H1 (cell line): Measurements from ENCODE around the gene UPF2. TPM values are rescaled to one million over a fixed set of nuclear protein-coding genes. Genes with fewer than 3 reads are reported as not detected.
A peak's percentile ranks its signal among the peaks of the same experiment; 100 is the strongest.

Experiments
- CTCF ChIA-PET: fragments of 300-600 bp; sonication (Branson Sonifier 250); formaldehyde crosslinking; loops from one replicate; lab custom pipeline; 2021; ENCODE audit not compliant: partially characterized antibody; lab: Charles Lee
- POLR2A ChIA-PET: fragments of 300-600 bp; sonication (Branson Sonifier 250); formaldehyde crosslinking; loops from one replicate; lab custom pipeline; 2021; ENCODE audit warnings: inconsistent platforms; ENCODE audit not compliant: partially characterized antibody; lab: Charles Lee
- DNase-seq, 2 experiments: peaks; one replicate each; pipeline versions ENCODE4 v3.0.0 to v3.0.0-alpha.2; 2010 to 2022; ENCODE audit warnings: low spot score in 2 of 2, low read depth in 1 of 2, mixed read lengths in 1 of 2
- FAIRE-seq: peaks from 2 replicates; lab custom pipeline; 2011; peaks lifted over from hg19 to GRCh38; lab: Jason Lieb, UNC
- H2AFZ ChIP-seq: 2 replicates; pipeline ENCODE4 v1.8.1; 2012; ENCODE audit warnings: low read length, inconsistent platforms
- H2AK5ac ChIP-seq: 2 replicates; pipeline ENCODE4 v1.6.1; 2013; ENCODE audit warnings: low read depth, low read length
- H2BK120ac ChIP-seq: replicated peaks from 2 replicates; pipeline ENCODE3; 2013; ENCODE audit warnings: low read depth, low read length, inconsistent platforms
- H2BK12ac ChIP-seq: 2 replicates; pipeline ENCODE4 v1.6.1; 2013; ENCODE audit warnings: low read depth, low read length
- H2BK15ac ChIP-seq: 2 replicates; pipeline ENCODE4 v1.6.1; 2013; ENCODE audit warnings: low read length
- H2BK20ac ChIP-seq: 2 replicates; pipeline ENCODE4 v1.6.1; 2013; ENCODE audit warnings: low read length
- H2BK5ac ChIP-seq: 2 replicates; pipeline ENCODE4 v1.6.1; 2013; ENCODE audit warnings: low read depth, low read length
- H3K14ac ChIP-seq: 2 replicates; pipeline ENCODE4 v1.6.1; 2013; ENCODE audit warnings: inconsistent platforms; ENCODE audit not compliant: insufficient read length
- H3K18ac ChIP-seq: 2 replicates; pipeline ENCODE4 v1.6.1; 2013; ENCODE audit warnings: low read length; ENCODE audit errors: extremely low read depth
- H3K23ac ChIP-seq: 2 replicates; pipeline ENCODE4 v1.6.1; 2013; ENCODE audit warnings: inconsistent platforms; ENCODE audit not compliant: insufficient read length
- H3K23me2 ChIP-seq: 2 replicates; pipeline ENCODE4 v1.6.1; 2013; ENCODE audit warnings: low read depth, low read length
- H3K27ac ChIP-seq: 2 replicates; pipeline ENCODE4 v1.6.1; 2011; ENCODE audit warnings: low read depth, low read length, inconsistent platforms
- H3K27me3 ChIP-seq, 4 experiments: replicated peaks in 1 of 4; 1 replicate in 1 of 4; 2 replicates in 3 of 4; pipeline versions ENCODE4 v1.6.1 to v1.8.1; 2011 to 2013; ENCODE audit warnings: low read length in 3 of 4, mild to moderate bottlenecking in 3 of 4, inconsistent platforms in 2 of 4, mixed read lengths in 2 of 4, moderate library complexity in 1 of 4; ENCODE audit not compliant: control insufficient read depth in 3 of 4, insufficient read depth in 3 of 4; ENCODE audit errors: extremely low read depth in 1 of 4
- H3K36me3 ChIP-seq, 4 experiments: 2 replicates each; pipeline versions ENCODE4 v1.6.1 to v1.8.1; 2011 to 2013; ENCODE audit warnings: mild to moderate bottlenecking in 4 of 4, low read length in 3 of 4, moderate library complexity in 2 of 4, control low read depth in 1 of 4, inconsistent platforms in 1 of 4; ENCODE audit not compliant: insufficient read depth in 4 of 4, control insufficient read depth in 2 of 4
- H3K4ac ChIP-seq: replicated peaks from 2 replicates; pipeline ENCODE3; 2013; ENCODE audit warnings: low read length, low read depth, mixed read lengths, inconsistent platforms; ENCODE audit not compliant: insufficient read length
- H3K4me1 ChIP-seq, 4 experiments: replicated peaks in 1 of 4; 1 replicate in 1 of 4; 2 replicates in 3 of 4; pipeline versions ENCODE4 v1.6.1 to v1.8.1; 2011 to 2013; ENCODE audit warnings: low read length in 3 of 4, inconsistent platforms in 2 of 4, mixed read lengths in 1 of 4; ENCODE audit not compliant: insufficient read depth in 4 of 4, control insufficient read depth in 3 of 4
- H3K4me2 ChIP-seq, 2 experiments: 2 replicates each; pipeline versions ENCODE4 v1.6.1 to v1.8.1; 2011 to 2013; ENCODE audit warnings: low read depth in 2 of 2, low read length in 2 of 2, control low read depth in 1 of 2, inconsistent platforms in 1 of 2, mild to moderate bottlenecking in 1 of 2; ENCODE audit not compliant: insufficient read depth in 1 of 2
- H3K4me3 ChIP-seq, 4 experiments: fragments of 200-600, 300-600 bp in 1 of 4; sonication (generic), shearing (Covaris generic), sonication (Bioruptor Twin) in 1 of 4; 2 replicates each; pipeline versions ENCODE4 v1.5.1 to v1.8.1; 2011 to 2016; ENCODE audit warnings: low read length in 4 of 4, low read depth in 3 of 4, control low read depth in 2 of 4, inconsistent platforms in 2 of 4, mild to moderate bottlenecking in 2 of 4, mixed read lengths in 1 of 4, moderate library complexity in 1 of 4; ENCODE audit not compliant: insufficient read depth in 2 of 4; ENCODE audit errors: extremely low read depth in 1 of 4
- H3K56ac ChIP-seq: replicated peaks from 2 replicates; pipeline ENCODE3; 2013; ENCODE audit warnings: low read depth, mild to moderate bottlenecking, mixed read lengths, low read length, inconsistent platforms; ENCODE audit not compliant: insufficient read length
- H3K79me1 ChIP-seq: 2 replicates; pipeline ENCODE4 v1.6.1; 2013; ENCODE audit warnings: low read depth, low read length, control low read depth
- H3K79me2 ChIP-seq, 2 experiments: 2 replicates each; pipeline versions ENCODE4 v1.6.1 to v1.8.1; 2012 to 2013; ENCODE audit warnings: low read length in 2 of 2, mild to moderate bottlenecking in 2 of 2, inconsistent platforms in 1 of 2; ENCODE audit not compliant: insufficient read depth in 2 of 2, control insufficient read depth in 1 of 2
- H3K9ac ChIP-seq, 4 experiments: replicated peaks in 1 of 4; 1 replicate in 1 of 4; 2 replicates in 3 of 4; pipeline versions ENCODE4 v1.6.1 to v1.8.1; 2011 to 2013; ENCODE audit warnings: low read depth in 3 of 4, low read length in 3 of 4, control low read depth in 2 of 4, mild to moderate bottlenecking in 2 of 4, moderate library complexity in 2 of 4, inconsistent platforms in 1 of 4; ENCODE audit errors: extremely low read depth in 1 of 4
- H3K9me3 ChIP-seq, 2 experiments: 2 replicates each; pipeline versions ENCODE4 v1.6.1 to v1.8.1; 2012 to 2013; ENCODE audit warnings: mild to moderate bottlenecking in 2 of 2, moderate library complexity in 2 of 2, control low read depth in 1 of 2, inconsistent platforms in 1 of 2, low read depth in 1 of 2, low read length in 1 of 2, mixed read lengths in 1 of 2; ENCODE audit not compliant: insufficient read depth in 2 of 2
- H4K20me1 ChIP-seq, 2 experiments: replicated peaks in 1 of 2; 2 replicates each; pipeline versions ENCODE3 to v1.8.1; 2011 to 2013; ENCODE audit warnings: inconsistent platforms in 2 of 2, low read length in 2 of 2, mild to moderate bottlenecking in 1 of 2; ENCODE audit not compliant: insufficient read depth in 2 of 2, control insufficient read depth in 1 of 2
- H4K5ac ChIP-seq: 2 replicates; pipeline ENCODE4 v1.6.1; 2013; ENCODE audit warnings: low read length, low read depth, mixed read lengths, inconsistent platforms; ENCODE audit not compliant: insufficient read length
- H4K8ac ChIP-seq: 2 replicates; pipeline ENCODE4 v1.8.0; 2013; ENCODE audit warnings: mild to moderate bottlenecking, moderate library complexity, low read length, inconsistent platforms; ENCODE audit not compliant: insufficient read depth; ENCODE audit errors: extremely low read depth
- H4K91ac ChIP-seq: replicated peaks from 2 replicates; pipeline ENCODE3; 2013; ENCODE audit warnings: low read length, mixed read lengths, inconsistent platforms; ENCODE audit not compliant: insufficient read length
- ATF2 ChIP-seq: IDR thresholded peaks from 2 replicates; pipeline ENCODE4 v1.6.1; 2012; ENCODE audit warnings: low read length, inconsistent platforms
- CBX8 ChIP-seq: fragments of 300-800, 300-1000 bp; sonication (generic); IDR thresholded peaks from 2 replicates; pipeline ENCODE4 v1.7.1; 2016; ENCODE audit warnings: low read depth, low read length, borderline replicate concordance
- EP300 ChIP-seq, 2 experiments: IDR thresholded peaks; 1 replicate in 1 of 2; 2 replicates in 1 of 2; pipeline ENCODE4 v1.6.1; 2011 to 2012; ENCODE audit warnings: low read depth in 2 of 2, low read length in 2 of 2, mild to moderate bottlenecking in 2 of 2, borderline replicate concordance in 1 of 2, inconsistent platforms in 1 of 2, moderate library complexity in 1 of 2
- FOSL1 ChIP-seq: IDR thresholded peaks from 2 replicates; pipeline ENCODE4 v1.6.1; 2011; ENCODE audit warnings: mild to moderate bottlenecking, low read depth, low read length, moderate library complexity; ENCODE audit not compliant: insufficient read depth
- HDAC6 ChIP-seq: IDR thresholded peaks from one replicate; pipeline ENCODE4 v1.7.1; 2012; ENCODE audit warnings: low read depth, mild to moderate bottlenecking, inconsistent platforms, low read length, moderate library complexity
- KDM1A ChIP-seq: fragments of 200-600, 300-600 bp; sonication (generic); IDR thresholded peaks from 2 replicates; pipeline ENCODE4 v1.7.1; 2016; ENCODE audit warnings: mild to moderate bottlenecking, low read length, borderline replicate concordance
- MAFK ChIP-seq: IDR thresholded peaks from 2 replicates; pipeline ENCODE4 v1.6.1; 2012; ENCODE audit warnings: low read depth, mild to moderate bottlenecking, improper control_type of control experiment, low read length
- RNF2 ChIP-seq: fragments of 200-900, 300-1000 bp; sonication (generic); IDR thresholded peaks from 2 replicates; pipeline ENCODE4 v1.7.1; 2016; ENCODE audit warnings: borderline replicate concordance, low read depth, mild to moderate bottlenecking, antibody characterized with exemption, low read length; ENCODE audit not compliant: poor library complexity, severe bottlenecking; ENCODE audit errors: missing control alignments
- RXRA ChIP-seq: IDR thresholded peaks from 2 replicates; pipeline ENCODE4 v1.6.1; 2011; ENCODE audit warnings: low read depth, mild to moderate bottlenecking, low read length, moderate library complexity; ENCODE audit not compliant: insufficient read depth
- WGBS, 2 experiments: shearing (Covaris generic) in 1 of 2; methylation state at CpG; one replicate each; pipeline versions ENCODE4 v1.1.6 to v1.1.7; 2013 to 2015; ENCODE audit warnings: low lambda C conversion rate in 2 of 2, mixed read lengths in 2 of 2, inconsistent platforms in 1 of 2, low coverage in 1 of 2, missing lambda C conversion rate in 1 of 2; ENCODE audit not compliant: insufficient replicate concordance in 2 of 2, insufficient coverage in 1 of 2, insufficient read length in 1 of 2; ENCODE audit errors: extremely low coverage in 1 of 2, missing lambda C conversion rate in 1 of 2; 5-methylcytosine and 5-hydroxymethylcytosine counted together
- polyA plus RNA-seq, 7 experiments: library from polyadenylated mRNA; depleted of rRNA in 3 of 7; stranded (reverse) in 5 of 7; unstranded in 2 of 7; fragments of >200 nt in 5 of 7; fragments of 200-250 nt in 2 of 7; gene quantifications; 1 replicate in 5 of 7; 2 replicates in 1 of 7; 4 replicates in 1 of 7; pipeline versions ENCODE4 v1.2.1 to v1.2.3, GENCODE V29; 2011 to 2013; ENCODE audit warnings: missing spikeins in 2 of 7, mixed read lengths in 2 of 7
- total RNA-seq: library from RNA; stranded (reverse); fragmentation: NEBNext Ultra II Directional; extraction: Animal tissue kit (Norgen Biotek cat#: 25700); gene quantifications from 2 replicates; pipeline ENCODE4 v1.2.1, GENCODE V29; 2021

Gene UPF2
- total and polyA plus RNA-seq, 2 of the 8 experiments (the other 6 are each of a cell fraction or from before 2014, with no cell fraction given) = 6.2 to 32.8 TPM

DNA sequence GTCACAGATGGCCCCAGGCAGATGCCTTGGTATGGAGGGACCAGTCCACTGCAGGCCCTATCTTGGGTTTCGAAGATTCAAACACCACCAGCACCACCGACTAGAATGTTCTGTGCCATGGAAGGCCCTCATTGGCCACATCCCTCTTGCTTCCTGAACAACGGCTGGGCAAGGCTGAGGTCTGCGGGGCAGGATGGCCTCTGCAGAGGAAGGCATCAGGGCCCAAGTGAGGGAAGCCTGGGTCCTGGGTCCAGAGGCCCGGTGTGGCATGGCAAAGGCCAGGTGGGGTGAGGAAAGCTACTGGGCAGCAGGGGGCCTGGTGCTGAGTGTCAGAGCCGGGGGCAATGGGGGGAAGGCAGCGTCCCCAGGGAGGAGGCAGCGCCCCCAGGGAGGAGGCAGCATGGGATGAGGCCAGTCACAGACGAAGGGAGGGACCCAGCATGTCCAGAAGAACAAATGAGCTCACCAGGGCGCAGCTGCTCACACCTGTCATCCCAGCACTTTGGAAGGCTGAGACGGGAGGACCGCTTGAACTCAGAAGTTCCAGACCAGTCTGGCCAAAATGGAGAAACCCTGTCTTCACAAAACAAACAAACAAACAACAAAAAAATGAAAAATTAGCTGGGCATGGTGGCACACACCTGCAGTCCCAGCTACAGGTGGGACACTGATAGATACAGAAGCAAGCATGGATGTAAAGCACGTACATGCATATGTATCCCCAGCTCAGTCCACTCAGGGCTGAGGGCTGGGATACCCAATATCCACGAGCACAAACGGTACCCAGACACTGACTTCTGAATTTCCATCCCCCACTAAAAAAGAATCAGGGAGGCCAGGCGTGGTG, 155.0 kb downstream of the UPF2 start:
- Histone ChIP-seq H3K79me1 (no peaks in the 10 kb centered on the region), H3K4me2 (no peak overlapping the region), H2BK12ac (no peak overlapping the region), H3K4me3 (no peak overlapping the region), H3K4ac (peak overlapping the region; percentile 33), H2BK5ac (no peak overlapping the region), H3K23me2 (no peaks in the 10 kb centered on the region), H3K79me2 (no peaks in the 10 kb centered on the region), H3K27ac (no peak overlapping the region), H3K27me3 (no peaks in the 10 kb centered on the region; a peak in 1 of 7 replicates), H3K9me3 (no peaks in the 10 kb centered on the region), H3K36me3 (no peaks in the 10 kb centered on the region), H3K14ac (no peak overlapping the region), H2AK5ac (no peak overlapping the region), H3K9ac (no peak overlapping the region), H2BK120ac (no peak overlapping the region), H3K18ac (no peak overlapping the region), H4K20me1 (peaks cover 0 to 1% of the 10 kb centered on the region in 2 experiments), H2AFZ (no peak overlapping the region), H3K23ac (no peak overlapping the region), H2BK15ac (no peak overlapping the region), H3K4me1 (no peaks in the 10 kb centered on the region), H4K8ac (no peak overlapping the region), H4K5ac (no peak overlapping the region), H3K56ac (no peak overlapping the region), H2BK20ac (no peak overlapping the region), H4K91ac (no peak overlapping the region)
- CTCF ChIA-PET = interaction anchor here (0.9 to 2.7 kb wide), 7 partner anchors 8 to 93 kb away, joined by 3 to 10 read pairs (median 4); no protein-coding TSS in a partner anchor
- DNase-seq (no peak), FAIRE-seq (no peak)
- POLR2A ChIA-PET = no interaction called here
- 86% methylated on average over 16 of the region's 16 CpGs; no CpG with 5 or more reads in 1 of the 2 experiments for WGBS, 2 experiments
- no peak for TF ChIP-seq RXRA
- TF ChIP-seq ATF2 = no peak
- TF ChIP-seq CBX8 = no peak
- no peak for TF ChIP-seq RNF2
- no peak for TF ChIP-seq KDM1A
- no peak for TF ChIP-seq FOSL1
- no peak for TF ChIP-seq MAFK
- no peak for TF ChIP-seq HDAC6
- TF ChIP-seq EP300 (IDR thresholded peaks at IDR 0.05; ENCODE audit: borderline replicate concordance in 1 of 2, low read depth in 2 of 2, low read length in 2 of 2) = no peak
